DND-41 (cell line): ENCODE results near the gene TTLL4.

Experiments
- ATAC-seq: fragments of 200-7000 bp; cut with Tn5 transposase; 3 replicates; pipeline ENCODE4 v1.9.1; 2021; ENCODE audit warnings: low read depth; ENCODE audit not compliant: insufficient read depth
- DNase-seq: peaks from one replicate; pipeline ENCODE4 v3.0.0-alpha.2; 2020
- H2AFZ ChIP-seq: 2 replicates; pipeline ENCODE4 v1.6.0; 2012; ENCODE audit warnings: low read depth, low read length
- H3K27ac ChIP-seq: 2 replicates; pipeline ENCODE4 v1.5.1; 2012; ENCODE audit warnings: low read length, inconsistent platforms
- H3K27me3 ChIP-seq: fragments of 200-600 bp; sonication (generic); 2 replicates; pipeline ENCODE4 v1.6.0; 2012; ENCODE audit warnings: low read length, mild to moderate bottlenecking, inconsistent platforms; ENCODE audit not compliant: insufficient read depth, poor library complexity
- H3K36me3 ChIP-seq: 2 replicates; pipeline ENCODE4 v1.5.1; 2012; ENCODE audit warnings: low read length, inconsistent platforms; ENCODE audit not compliant: insufficient read depth
- H3K4me1 ChIP-seq: 2 replicates; pipeline ENCODE4 v1.5.1; 2012; ENCODE audit warnings: mild to moderate bottlenecking, low read length; ENCODE audit not compliant: insufficient read depth
- H3K4me2 ChIP-seq: 2 replicates; pipeline ENCODE4 v1.6.0; 2012; ENCODE audit warnings: mild to moderate bottlenecking, moderate library complexity, low read length, inconsistent platforms; ENCODE audit not compliant: insufficient read depth
- H3K4me3 ChIP-seq, 2 experiments: fragments of 200-600 bp in 1 of 2; shearing (Covaris generic) in 1 of 2; 2 replicates each; pipeline ENCODE4 v1.5.1; 2012 to 2016; ENCODE audit warnings: inconsistent platforms in 2 of 2, low read length in 2 of 2, mild to moderate bottlenecking in 2 of 2, low read depth in 1 of 2, moderate library complexity in 1 of 2
- H3K79me2 ChIP-seq: 2 replicates; pipeline ENCODE4 v1.6.0; 2012; ENCODE audit warnings: low read length, inconsistent platforms; ENCODE audit not compliant: insufficient read depth
- H3K9ac ChIP-seq: 2 replicates; pipeline ENCODE4 v1.6.0; 2012; ENCODE audit warnings: low read depth, mild to moderate bottlenecking, inconsistent platforms, low read length, moderate library complexity
- H3K9me3 ChIP-seq: 2 replicates; pipeline ENCODE4 v1.5.1; 2012; ENCODE audit warnings: low read length, moderate library complexity, mild to moderate bottlenecking, inconsistent platforms; ENCODE audit not compliant: insufficient read depth, severe bottlenecking
- H4K20me1 ChIP-seq: 2 replicates; pipeline ENCODE4 v1.6.0; 2012; ENCODE audit warnings: low read length; ENCODE audit not compliant: insufficient read depth
- CTCF ChIP-seq: IDR thresholded peaks from 2 replicates; pipeline ENCODE4 v1.5.1; 2012; ENCODE audit warnings: borderline replicate concordance, low read length, moderate library complexity, mild to moderate bottlenecking; ENCODE audit not compliant: poor library complexity, severe bottlenecking; ENCODE audit errors: extremely low read depth
- EZH2 ChIP-seq: IDR thresholded peaks from 3 replicates; pipeline ENCODE4 v1.6.1; 2012; ENCODE audit warnings: borderline replicate concordance, low read depth, mild to moderate bottlenecking, moderate library complexity, low read length, inconsistent platforms; ENCODE audit not compliant: severe bottlenecking

TTLL4 gene

GRCh38 chr2:218792433-218792832 lies 81.8 kb downstream of the TTLL4 start:
- H3K36me3 ChIP-seq, result no peaks in the 10 kb centered on the region
- DNase-seq, result no peak
- ATAC-seq, result no peak
- TF ChIP-seq EZH2, result no peak
- no peak for TF ChIP-seq CTCF
- no peaks in the 10 kb centered on the region for H3K27me3 ChIP-seq
- no peaks in the 10 kb centered on the region for H3K9me3 ChIP-seq
- H3K4me3 ChIP-seq, result no peak overlapping the region
- no peaks in the 10 kb centered on the region for H4K20me1 ChIP-seq
- no peak overlapping the region for H2AFZ ChIP-seq
- no peak overlapping the region for H3K9ac ChIP-seq
- H3K4me2 ChIP-seq, result no peak overlapping the region
- no peaks in the 10 kb centered on the region for H3K79me2 ChIP-seq
- H3K4me1 ChIP-seq, result no peaks in the 10 kb centered on the region
- H3K27ac ChIP-seq, result no peak overlapping the region

GRCh38 chr2:218796691-218797090 lies 86.1 kb downstream of the TTLL4 start:
- Histone ChIP-seq H3K4me2 (no peak overlapping the region), H3K9ac (no peak overlapping the region), H3K36me3 (no peaks in the 10 kb centered on the region), H2AFZ (no peak overlapping the region), H3K27ac (no peak overlapping the region), H4K20me1 (no peaks in the 10 kb centered on the region), H3K9me3 (no peaks in the 10 kb centered on the region), H3K27me3 (peaks cover 15% of the 10 kb centered on the region), H3K4me1 (no peaks in the 10 kb centered on the region), H3K79me2 (no peaks in the 10 kb centered on the region), H3K4me3 (no peak overlapping the region)
- TF ChIP-seq CTCF (no peak), EZH2 (no peak)
- DNase-seq (no peak), ATAC-seq (no peak)

GRCh38 chr2:218798767-218799504 lies 88.3 kb downstream of the TTLL4 start:
- no peak overlapping the region for H3K4me3 ChIP-seq
- H3K9ac ChIP-seq, result no peak overlapping the region
- no peaks in the 10 kb centered on the region for H3K36me3 ChIP-seq
- peaks cover 15% of the 10 kb centered on the region for H3K27me3 ChIP-seq
- no peaks in the 10 kb centered on the region for H3K4me1 ChIP-seq
- no peaks in the 10 kb centered on the region for H4K20me1 ChIP-seq
- H3K79me2 ChIP-seq, result no peaks in the 10 kb centered on the region
- no peaks in the 10 kb centered on the region for H3K9me3 ChIP-seq
- no peak overlapping the region for H3K4me2 ChIP-seq
- DNase-seq (no peak), ATAC-seq (no peak)
- H3K27ac ChIP-seq, result no peak overlapping the region
- no peak overlapping the region for H2AFZ ChIP-seq
- TF ChIP-seq CTCF (no peak), EZH2 (no peak)
